HG03064 (cell line): ENCODE results near the gene EVI5L.

ENCODE experiments used
- ATAC-seq: cut with Tn5 transposase; IDR thresholded peaks from one replicate; pipeline ENCODE4 v1.9.1; 2021; ENCODE audit warnings: low read depth; ENCODE audit not compliant: unreplicated experiment

Gene EVI5L

GRCh38 chr19:7908742-7909461 is 78.9 kb downstream of the EVI5L start:
- no peak for ATAC-seq

- no peak for ATAC-seq
These were observed 79.6 kb downstream of the EVI5L start for GRCh38 chr19:7909471-7910067.

GRCh38 chr19:7910321-7911161 is 80.5 kb downstream of the EVI5L start:
- no peak for ATAC-seq

DNA sequence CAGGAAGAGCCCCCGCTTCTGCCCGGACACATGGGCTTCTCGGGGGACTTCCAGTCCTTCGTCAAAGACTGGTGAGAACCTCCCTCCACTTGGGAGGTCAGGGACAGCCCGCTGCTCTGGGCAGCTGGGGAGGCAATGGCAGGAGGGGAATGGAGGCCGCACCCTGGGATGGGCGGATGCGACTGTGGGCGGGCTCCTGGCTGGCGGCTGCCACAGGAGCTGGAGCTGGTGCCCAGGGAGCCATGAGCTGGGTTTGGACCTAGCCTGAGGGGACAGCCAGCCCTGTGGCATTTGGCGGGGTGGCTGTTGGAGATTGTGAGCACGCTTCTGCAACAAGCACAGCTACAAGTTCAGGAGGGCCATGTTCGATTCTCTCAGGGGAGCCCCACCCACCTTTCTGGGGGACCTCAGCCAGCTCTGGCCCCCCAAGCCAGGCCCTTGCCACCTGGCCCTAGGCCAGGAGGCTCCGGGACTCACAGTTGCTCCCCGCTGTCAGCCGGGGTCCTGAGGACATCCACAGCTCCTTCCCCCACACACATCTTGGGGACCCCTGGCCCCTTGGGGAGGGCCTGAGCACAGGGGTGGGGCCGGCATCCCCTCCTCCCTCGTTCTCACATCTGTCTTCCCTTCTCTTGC is 81.6 kb downstream of the EVI5L start:
- no peak for ATAC-seq

- ATAC-seq = no peak
These were observed 82.2 kb downstream of the EVI5L start for GRCh38 chr19:7912144-7912696.

GRCh38 chr19:7912697-7913564 is 82.9 kb downstream of the EVI5L start:
- no peak for ATAC-seq

- ATAC-seq = no peak
These were observed 83.6 kb downstream of the EVI5L start for GRCh38 chr19:7913652-7914051.

DNA sequence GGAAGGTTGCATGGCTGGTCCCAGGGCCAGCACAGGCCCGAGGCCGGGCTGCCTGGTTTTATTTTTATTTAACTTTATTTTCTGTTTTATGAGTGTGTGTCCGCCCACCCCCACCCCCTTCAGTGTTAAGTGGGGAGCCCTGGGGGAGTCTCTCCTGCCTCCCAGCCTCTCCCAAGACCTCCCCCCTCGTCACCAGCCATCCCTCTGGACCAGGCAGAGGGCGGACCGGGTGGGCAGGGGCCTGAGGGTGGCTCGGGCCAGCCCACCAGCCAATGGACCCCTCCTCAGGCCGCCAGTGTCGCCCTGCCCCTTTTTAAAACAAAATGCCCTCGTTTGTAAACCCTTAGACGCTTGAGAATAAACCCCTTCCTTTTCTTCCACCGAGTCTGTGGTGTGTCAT is 84.1 kb downstream of the EVI5L start:
- no peak for ATAC-seq
